Keratinocyte (primary cell): ENCODE data around the gene APBB3.

Experiments
- CTCF ChIP-seq, 3 experiments: IDR thresholded peaks in 1 of 3; conservative IDR thresholded peaks in 1 of 3; optimal IDR thresholded peaks in 1 of 3; 2 replicates in 2 of 3; 3 replicates in 1 of 3; pipeline versions ENCODE3 to v1.5.1; 2011; ENCODE audit warnings: low read length in 3 of 3, mild to moderate bottlenecking in 3 of 3, moderate library complexity in 2 of 3, control low read depth in 1 of 3, inconsistent platforms in 1 of 3; ENCODE audit not compliant: insufficient read depth in 2 of 3; ENCODE audit errors: extremely low read depth in 1 of 3
- EZH2 ChIP-seq: IDR thresholded peaks from one replicate; pipeline ENCODE4 v1.6.1; 2012; ENCODE audit warnings: inconsistent platforms, mild to moderate bottlenecking, low read length, moderate library complexity

- peak; percentile 34 to 75 (median 47) for TF ChIP-seq CTCF (optimal IDR thresholded peaks at IDR 0.05 in 1 of 3, IDR thresholded peaks at IDR 0.05 in 1 of 3, conservative IDR thresholded peaks at IDR 0.05 in 1 of 3; ENCODE audit: extremely low read depth in 1 of 3, insufficient read depth in 2 of 3, low read length in 3 of 3)
- TF ChIP-seq EZH2: no peak
These were observed 10.9 kb upstream of the APBB3 start for GRCh38 chr5:140575309-140575708.
